Suprapubic skin (tissue), 4 donors: Measurements from ENCODE around the gene SEMA3A. TPM values are rescaled to one million over a fixed set of nuclear protein-coding genes. Genes with fewer than 3 reads are reported as not detected.
"Not testable (repeated sequence)": the region's sequence is repeated elsewhere in the genome, so short reads cannot be mapped to it uniquely, and the experiment has no call there.

ENCODE experiments used
- DNase-seq, 2 donors: peaks; one replicate each; pipeline ENCODE4 v3.0.0-alpha.2; 2019; ENCODE audit warnings: low spot score in 2 of 2
- H3K27ac ChIP-seq: fragments of 200-600 bp; sonication (generic); one replicate; pipeline ENCODE4 v1.5.1; 2019
- H3K27me3 ChIP-seq: fragments of 200-600 bp; sonication (generic); one replicate; pipeline ENCODE4 v1.5.1; 2019
- H3K36me3 ChIP-seq: fragments of 200-600 bp; sonication (generic); one replicate; pipeline ENCODE4 v1.5.1; 2019
- H3K4me1 ChIP-seq: fragments of 200-600 bp; sonication (generic); one replicate; pipeline ENCODE4 v1.5.1; 2019
- H3K4me3 ChIP-seq: fragments of 200-600 bp; sonication (generic); one replicate; pipeline ENCODE4 v1.5.1; 2019; ENCODE audit warnings: mild to moderate bottlenecking
- H3K9me3 ChIP-seq: fragments of 200-600 bp; sonication (generic); one replicate; pipeline ENCODE4 v1.5.1; 2019
- CTCF ChIP-seq, 2 donors: fragments of 200-600 bp in 1 of 2; fragments of 450-650 bp in 1 of 2; sonication (generic) in 1 of 2; IDR thresholded peaks; one replicate each; pipeline ENCODE4 v1.5.1; 2016 to 2019; ENCODE audit warnings: antibody characterized with exemption in 2 of 2, mild to moderate bottlenecking in 1 of 2, moderate library complexity in 1 of 2
- EP300 ChIP-seq: sonication (generic); formaldehyde crosslinking; IDR thresholded peaks from one replicate; pipeline ENCODE4 v1.6.1; 2017; ENCODE audit warnings: antibody characterized with exemption
- POLR2A ChIP-seq, 2 donors: fragments of 450-650 bp; IDR thresholded peaks; one replicate each; pipeline ENCODE4 v1.6.1; 2017; ENCODE audit warnings: antibody characterized with exemption in 2 of 2, mild to moderate bottlenecking in 2 of 2, moderate library complexity in 2 of 2
- POLR2AphosphoS5 ChIP-seq, 3 donors: sonication (generic); formaldehyde crosslinking; IDR thresholded peaks; one replicate each; pipeline ENCODE4 v1.6.1; 2017; ENCODE audit warnings: antibody characterized with exemption in 3 of 3
- WGBS: methylation state at CpG from one replicate; pipeline ENCODE4 v1.1.5; 2018; 5-methylcytosine and 5-hydroxymethylcytosine counted together
- total RNA-seq, 4 donors: library from RNA; depleted of rRNA; stranded (reverse); fragments of >200 nt; gene quantifications; one replicate each; pipeline ENCODE4 v1.1.0, GENCODE V29; 2016

The SEMA3A gene
- total RNA-seq, 4 donors from 2014 or later, result 1.1 to 7.3 (median 3.2) TPM

GRCh38 chr7:84060760-84061261, 133.8 kb downstream of the SEMA3A start:
- H3K27ac ChIP-seq, result no peak overlapping the region
- no peak for DNase-seq
- no peaks in the 10 kb centered on the region for H3K4me1 ChIP-seq

GRCh38 chr7:84060000-84060399, 134.6 kb downstream of the SEMA3A start:
- no peak overlapping the region for H3K27ac ChIP-seq
- 91% methylated on average over 1 of the region's 1 CpG for WGBS

More at GRCh38 chr7:84060760-84061261, 133.8 kb downstream of the SEMA3A start:
- TF ChIP-seq POLR2A (IDR thresholded peaks at IDR 0.05), result no peak
- no peak for TF ChIP-seq CTCF (IDR thresholded peaks at IDR 0.05)
- no peak for TF ChIP-seq EP300
- no peak for TF ChIP-seq POLR2AphosphoS5 (IDR thresholded peaks at IDR 0.05)
- H3K27me3 ChIP-seq, result no peaks in the 10 kb centered on the region
- 43% methylated on average over 4 of the region's 4 CpGs for WGBS
- H3K4me3 ChIP-seq, result no peak overlapping the region
- no peaks in the 10 kb centered on the region for H3K9me3 ChIP-seq
- H3K36me3 ChIP-seq, result no peaks in the 10 kb centered on the region

GRCh38 chr7:84058311-84059076, 136.1 kb downstream of the SEMA3A start:
- H3K27ac ChIP-seq, result no peak overlapping the region
- H3K4me1 ChIP-seq, result no peaks in the 10 kb centered on the region
- WGBS, result 73% methylated on average over 6 of the region's 6 CpGs
- TF ChIP-seq CTCF (IDR thresholded peaks at IDR 0.05) (no peak), POLR2AphosphoS5 (IDR thresholded peaks at IDR 0.05) (no peak), POLR2A (IDR thresholded peaks at IDR 0.05) (no peak), EP300 (no peak)
- no peaks in the 10 kb centered on the region for H3K36me3 ChIP-seq
- no peaks in the 10 kb centered on the region for H3K27me3 ChIP-seq
- H3K4me3 ChIP-seq, result no peak overlapping the region
- H3K9me3 ChIP-seq, result no peaks in the 10 kb centered on the region
- no peak for DNase-seq

More at GRCh38 chr7:84060000-84060399, 134.6 kb downstream of the SEMA3A start:
- no peaks in the 10 kb centered on the region for H3K27me3 ChIP-seq
- no peak for DNase-seq
- H3K4me1 ChIP-seq, result no peaks in the 10 kb centered on the region
- H3K9me3 ChIP-seq, result no peaks in the 10 kb centered on the region
- TF ChIP-seq CTCF (IDR thresholded peaks at IDR 0.05) (no peak), POLR2AphosphoS5 (IDR thresholded peaks at IDR 0.05) (no peak), EP300 (no peak), POLR2A (IDR thresholded peaks at IDR 0.05) (no peak)
- no peak overlapping the region for H3K4me3 ChIP-seq
- no peaks in the 10 kb centered on the region for H3K36me3 ChIP-seq

- DNase-seq, result no peak
- TF ChIP-seq EP300, result no peak
- TF ChIP-seq POLR2AphosphoS5 (IDR thresholded peaks at IDR 0.05), result no peak
- no peak for TF ChIP-seq POLR2A (IDR thresholded peaks at IDR 0.05)
- no peak for TF ChIP-seq CTCF (IDR thresholded peaks at IDR 0.05)
- Histone ChIP-seq H3K36me3 (no peaks in the 10 kb centered on the region), H3K4me1 (no peaks in the 10 kb centered on the region), H3K9me3 (no peaks in the 10 kb centered on the region), H3K27ac (no peak overlapping the region), H3K4me3 (no peak overlapping the region), H3K27me3 (no peaks in the 10 kb centered on the region)
- WGBS, result 100% methylated on average over 2 of the region's 2 CpGs
These were observed 137.0 kb downstream of the SEMA3A start for GRCh38 chr7:84057576-84057975.

GRCh38 chr7:84055904-84056605, 138.5 kb downstream of the SEMA3A start:
- 75% methylated on average over 2 of the region's 2 CpGs for WGBS
- DNase-seq, result no peak
- TF ChIP-seq EP300, result no peak
- no peak for TF ChIP-seq POLR2AphosphoS5 (IDR thresholded peaks at IDR 0.05)
- TF ChIP-seq POLR2A (IDR thresholded peaks at IDR 0.05), result no peak
- no peak for TF ChIP-seq CTCF (IDR thresholded peaks at IDR 0.05)
- Histone ChIP-seq H3K36me3 (no peaks in the 10 kb centered on the region), H3K9me3 (no peaks in the 10 kb centered on the region), H3K27ac (no peak overlapping the region), H3K27me3 (no peaks in the 10 kb centered on the region), H3K4me3 (no peak overlapping the region), H3K4me1 (no peaks in the 10 kb centered on the region)

- H3K9me3 ChIP-seq, H3K4me1 ChIP-seq, H3K27me3 ChIP-seq, H3K27ac ChIP-seq, H3K4me3 ChIP-seq, H3K36me3 ChIP-seq, DNase-seq: not testable (repeated sequence)
- whole genome bisulfite sequencing, result 90% methylated on average over 23 of the region's 23 CpGs
These were observed 139.4 kb downstream of the SEMA3A start for GRCh38 chr7:84055199-84055598.
